OCI-LY7 (cell line): ENCODE results near the gene PODNL1. TPM values are rescaled to one million over a fixed set of nuclear protein-coding genes. Genes with fewer than 3 reads are reported as not detected.

Experiments used
- BruUV-seq: library from RNA; stranded (reverse); fragments of 400-500 nt; replicated peaks from 2 replicates; lab custom pipeline; 2021; lab: Mats Ljungman, UMichigan
- CTCF ChIA-PET: fragments of 300-600 bp; sonication (Branson Sonifier 250); formaldehyde crosslinking; loops from one replicate; lab custom pipeline; 2022; ENCODE audit warnings: antibody characterized with exemption; ENCODE audit not compliant: unreplicated experiment; lab: Charles Lee
- POLR2A ChIA-PET: fragments of 300-600 bp; sonication (Branson Sonifier 250); formaldehyde crosslinking; loops from one replicate; lab custom pipeline; 2022; ENCODE audit warnings: antibody characterized with exemption; lab: Charles Lee
- DNase-seq: peaks from one replicate; pipeline ENCODE4 v3.0.0-alpha.2; 2015; ENCODE audit warnings: low spot score
- H2AFZ ChIP-seq: fragments of 200-600 bp; sonication (generic), shearing (Covaris generic); 2 replicates; pipeline ENCODE4 v1.6.1; 2014; ENCODE audit warnings: mild to moderate bottlenecking, antibody characterized with exemption, low read length, moderate library complexity
- H3K27ac ChIP-seq: fragments of 200-600 bp; sonication (generic); 2 replicates; pipeline ENCODE4 v1.5.1; 2014; ENCODE audit warnings: mixed run types, low read depth, mild to moderate bottlenecking, moderate library complexity, low read length, inconsistent platforms; ENCODE audit not compliant: poor library complexity, severe bottlenecking
- H3K36me3 ChIP-seq: fragments of 200-600 bp; sonication (generic); 2 replicates; pipeline ENCODE4 v1.6.1; 2014; ENCODE audit warnings: mild to moderate bottlenecking, antibody characterized with exemption, low read length, moderate library complexity, mixed read lengths; ENCODE audit not compliant: insufficient read depth
- H3K4me1 ChIP-seq: fragments of 200-600 bp; sonication (generic); 2 replicates; pipeline ENCODE4 v1.5.1; 2014; ENCODE audit warnings: mild to moderate bottlenecking, low read length; ENCODE audit not compliant: insufficient read depth, poor library complexity, severe bottlenecking
- H3K4me2 ChIP-seq: fragments of 200-600 bp; sonication (generic); 2 replicates; pipeline ENCODE4 v1.6.1; 2014; ENCODE audit warnings: mild to moderate bottlenecking, low read length
- H3K4me3 ChIP-seq: fragments of 200-600 bp; sonication (generic); 2 replicates; pipeline ENCODE4 v1.5.1; 2014; ENCODE audit warnings: mild to moderate bottlenecking, low read depth, low read length; ENCODE audit not compliant: poor library complexity, severe bottlenecking
- H3K79me2 ChIP-seq: fragments of 200-600 bp; sonication (generic); 2 replicates; pipeline ENCODE4 v1.6.1; 2016; ENCODE audit warnings: low read depth, mild to moderate bottlenecking, low read length, moderate library complexity, mixed read lengths; ENCODE audit not compliant: insufficient read depth
- H3K9me2 ChIP-seq: fragments of 200-600 bp; sonication (generic); 2 replicates; pipeline ENCODE4 v1.6.1; 2016; ENCODE audit warnings: mild to moderate bottlenecking, low read length, mixed read lengths; ENCODE audit not compliant: insufficient read depth
- H3K9me3 ChIP-seq: fragments of 200-600 bp; sonication (generic); 2 replicates; pipeline ENCODE4 v1.6.1; 2014; ENCODE audit warnings: mild to moderate bottlenecking, mixed run types, low read length, mixed read lengths
- H4K20me1 ChIP-seq: fragments of 200-600 bp; sonication (generic); 2 replicates; pipeline ENCODE4 v1.6.1; 2014; ENCODE audit warnings: mild to moderate bottlenecking, antibody characterized with exemption, low read length, moderate library complexity, mixed read lengths; ENCODE audit not compliant: insufficient read depth
- CTCF ChIP-seq: fragments of 200-600 bp; sonication (generic); conservative IDR thresholded peaks from 2 replicates; pipeline ENCODE4 v1.5.1; 2014; ENCODE audit warnings: mild to moderate bottlenecking, antibody characterized with exemption, low read length, moderate library complexity, mixed read lengths
- EZH2phosphoT487 ChIP-seq: fragments of 200-600 bp; sonication (generic); IDR thresholded peaks from 2 replicates; pipeline ENCODE4 v1.6.1; 2018; ENCODE audit warnings: low read depth, borderline replicate concordance, mild to moderate bottlenecking, mixed run types, antibody characterized with exemption, low read length, moderate library complexity, mixed read lengths
- intact Hi-C: fragments of 100-400 bp; cut with micrococcal nuclease; formaldehyde crosslinking; loops from one replicate; pipeline ENCODE4 v1.10.0; 2022; ENCODE audit not compliant: unreplicated experiment
- total RNA-seq, 2 experiments: library from RNA; depleted of rRNA in 1 of 2; stranded (reverse); fragments of >200 nt in 1 of 2; shearing (Covaris generic) in 1 of 2; gene quantifications; 2 replicates each; pipeline ENCODE4 v1.2.3, GENCODE V29; 2014 to 2022

Gene PODNL1
- total RNA-seq, 2 experiments from 2014 or later = 0.16 TPM; not detected in 1

GRCh38 chr19:13883516-13884064 is 54.6 kb downstream of the PODNL1 start:
- CTCF ChIA-PET = no interaction called here
- Histone ChIP-seq H3K4me1 (peaks cover 36% of the 10 kb centered on the region), H3K4me3 (no peak overlapping the region), H2AFZ (no peak overlapping the region), H3K36me3 (no peaks in the 10 kb centered on the region), H3K4me2 (no peak overlapping the region), H3K9me3 (no peaks in the 10 kb centered on the region), H3K79me2 (no peaks in the 10 kb centered on the region), H3K27ac (no peak overlapping the region), H3K9me2 (no peaks in the 10 kb centered on the region), H4K20me1 (no peaks in the 10 kb centered on the region)
- intact Hi-C loops = loop anchor here (5.0 kb wide), 1 partner anchor 69 kb away; the partner anchor contains the start of gene DCAF15
- BruUV-seq = no TSS peak
- TF ChIP-seq CTCF = no peak
- no peak for TF ChIP-seq EZH2phosphoT487
- POLR2A ChIA-PET = no interaction called here
- DNase-seq = no peak

GRCh38 chr19:13882836-13883235 is 55.4 kb downstream of the PODNL1 start:
- Histone ChIP-seq H3K36me3 (no peaks in the 10 kb centered on the region), H3K9me3 (no peaks in the 10 kb centered on the region), H3K27ac (no peak overlapping the region), H3K4me3 (no peak overlapping the region), H3K9me2 (no peaks in the 10 kb centered on the region), H3K79me2 (no peaks in the 10 kb centered on the region), H3K4me2 (no peak overlapping the region), H3K4me1 (peaks cover 36% of the 10 kb centered on the region), H2AFZ (peak overlapping the region; percentile 56; the same call in 1 of the 2 replicates), H4K20me1 (no peaks in the 10 kb centered on the region)
- ChIA-PET CTCF (no interaction called here), POLR2A (interaction anchor here (0.5 to 1.6 kb wide), 3 partner anchors 123 to 186 kb away, joined by 3 to 4 read pairs (median 3); partner anchors contain the start of genes IL27RA and RFX1)
- no peak for TF ChIP-seq CTCF
- no peak for TF ChIP-seq EZH2phosphoT487
- no peak for DNase-seq
- BruUV-seq = no TSS peak
- intact Hi-C loops = loop anchor here (5.0 kb wide), 1 partner anchor 69 kb away; the partner anchor contains the start of gene DCAF15

- no peaks in the 10 kb centered on the region for H4K20me1 ChIP-seq
- H2AFZ ChIP-seq = peak overlapping the region; percentile 56; the same call in 1 of the 2 replicates
- peak overlapping the region; percentile 37 for H3K4me2 ChIP-seq
- H3K9me3 ChIP-seq = no peaks in the 10 kb centered on the region
- CTCF ChIA-PET = interaction anchor here (0.6 to 0.8 kb wide), 2 partner anchors 28 to 122 kb away, joined by 3 read pairs; no protein-coding TSS in a partner anchor
- no peak for TF ChIP-seq EZH2phosphoT487
- no peak for TF ChIP-seq CTCF
- H3K4me3 ChIP-seq = no peak overlapping the region
- H3K79me2 ChIP-seq = no peaks in the 10 kb centered on the region
- no peaks in the 10 kb centered on the region for H3K36me3 ChIP-seq
- no peaks in the 10 kb centered on the region for H3K9me2 ChIP-seq
- no TSS peak for BruUV-seq
- H3K4me1 ChIP-seq = peaks cover 36% of the 10 kb centered on the region
- H3K27ac ChIP-seq = no peak overlapping the region
- POLR2A ChIA-PET = interaction anchor here (1.0 to 1.6 kb wide), 2 partner anchors 149 to 187 kb away, joined by 3 to 4 read pairs; partner anchors contain the start of gene IL27RA
- DNase-seq = no peak
- intact Hi-C loops = loop anchor here (5.0 kb wide), 1 partner anchor 70 kb away; the partner anchor contains the start of gene DCAF15
These were observed 55.8 kb downstream of the PODNL1 start for GRCh38 chr19:13882419-13882795.
